ENCODE data around the gene PLP1. TPM values are rescaled to one million over a fixed set of nuclear protein-coding genes. Genes with fewer than 3 reads are reported as not detected.
A peak's percentile ranks its signal among the peaks of the same experiment; 100 is the strongest.

Gene PLP1
- polyA plus RNA-seq, 1 of the 3 experiments (the other 2 are of a cell fraction), result 0.90 TPM

- Histone ChIP-seq H3K79me2 (ENCODE audit: insufficient read depth) (no peaks in the 10 kb centered on the region), H3K9me2 (no peaks in the 10 kb centered on the region), H3K4me2 (no peak overlapping the region), H3K27me3 (ENCODE audit: insufficient read depth) (no peaks in the 10 kb centered on the region; the same call in 1 of the 2 replicates), H3F3A (replicated peaks; ENCODE audit: insufficient read depth) (no peaks in the 10 kb centered on the region), H3K27ac (ENCODE audit: low read depth in 2 of 2, low read length in 1 of 2) (peak overlapping the region in 1 of 2 experiments; percentile 18; a peak in 1 of 4 replicates), H3K9ac (no peak overlapping the region), H4K20me1 (ENCODE audit: insufficient read depth) (no peaks in the 10 kb centered on the region), H2AFZ (ENCODE audit: low read depth) (no peak overlapping the region), H3K4me3 (ENCODE audit: low read depth in 2 of 2, low read length in 1 of 2) (no peak overlapping the region), H3K36me3 (replicated peaks in 1 of 2; ENCODE audit: control insufficient read depth in 1 of 2, insufficient read depth in 2 of 2, low read length in 1 of 2) (no peaks in the 10 kb centered on the region), H3K9me3 (no peaks in the 10 kb centered on the region), H3K4me1 (ENCODE audit: control insufficient read depth in 1 of 2, insufficient read depth in 2 of 2, low read depth in 1 of 2, low read length in 1 of 2) (peaks cover 0 to 4% of the 10 kb centered on the region in 2 experiments; a peak in 1 of 4 replicates)
- TF ChIP-seq GATA2 (CRISPR knock-in tag; IDR thresholded peaks at IDR 0.05) (no peak), USF1 (IDR thresholded peaks at IDR 0.05; ENCODE audit: borderline replicate concordance, low read depth) (no peak), ELF1 (IDR thresholded peaks at IDR 0.05) (no peak), SIN3A (IDR thresholded peaks at IDR 0.05; ENCODE audit: borderline replicate concordance, low read depth, low read length) (no peak), TEAD4 (IDR thresholded peaks at IDR 0.05; ENCODE audit: borderline replicate concordance, insufficient read depth) (no peak), MEF2A (IDR thresholded peaks at IDR 0.05; ENCODE audit: borderline replicate concordance, low read depth) (no peak), MXI1 (IDR thresholded peaks at IDR 0.05; ENCODE audit: low read depth, low read length) (no peak)
- ChIA-PET POLR2A (no interaction called here), CTCF (interaction anchor here (0.9 to 1.4 kb wide), 4 partner anchors 20 to 43 kb away, joined by 3 read pairs; partner anchors contain the start of gene TMEM31)
- no peak for DNase-seq
- 26% methylated on average over 8 of the region's 8 CpGs for WGBS (ENCODE audit: low lambda C conversion rate)
Measured at GRCh38 chrX:103730796-103731493, 45.7 kb upstream of the PLP1 start.

- DNase-seq, result no peak
- no peaks in the 10 kb centered on the region for H4K20me1 ChIP-seq (ENCODE audit: insufficient read depth)
- ChIA-PET POLR2A (no interaction called here), CTCF (no interaction called here)
- H3K9ac ChIP-seq, result no peak overlapping the region
- no peak overlapping the region for H3K27ac ChIP-seq (ENCODE audit: low read depth in 2 of 2, low read length in 1 of 2)
- H3K4me2 ChIP-seq, result no peak overlapping the region
- H3K36me3 ChIP-seq (replicated peaks in 1 of 2; ENCODE audit: control insufficient read depth in 1 of 2, insufficient read depth in 2 of 2, low read length in 1 of 2), result no peaks in the 10 kb centered on the region
- no peaks in the 10 kb centered on the region; the same call in 1 of the 2 replicates for H3K27me3 ChIP-seq (ENCODE audit: insufficient read depth)
- no peaks in the 10 kb centered on the region for H3K9me3 ChIP-seq
- H3F3A ChIP-seq (replicated peaks; ENCODE audit: insufficient read depth), result no peaks in the 10 kb centered on the region
- H3K4me1 ChIP-seq (ENCODE audit: control insufficient read depth in 1 of 2, insufficient read depth in 2 of 2, low read depth in 1 of 2, low read length in 1 of 2), result peaks cover 0 to 4% of the 10 kb centered on the region in 2 experiments; a peak in 1 of 4 replicates
- no peaks in the 10 kb centered on the region for H3K9me2 ChIP-seq
- no peaks in the 10 kb centered on the region for H3K79me2 ChIP-seq (ENCODE audit: insufficient read depth)
- 43% methylated on average over 1 of the region's 1 CpG for WGBS (ENCODE audit: low lambda C conversion rate)
- H2AFZ ChIP-seq (ENCODE audit: low read depth), result no peak overlapping the region
- no peak overlapping the region for H3K4me3 ChIP-seq (ENCODE audit: low read depth in 2 of 2, low read length in 1 of 2)
- TF ChIP-seq NFIC (IDR thresholded peaks at IDR 0.05; ENCODE audit: borderline replicate concordance) (no peak), TCF12 (IDR thresholded peaks at IDR 0.05) (no peak), SMC3 (IDR thresholded peaks at IDR 0.05; ENCODE audit: low read depth, low read length) (no peak), FOXM1 (IDR thresholded peaks at IDR 0.05; ENCODE audit: low read depth) (no peak), CTCF (IDR thresholded peaks at IDR 0.05) (no peak), GABPA (IDR thresholded peaks at IDR 0.05; ENCODE audit: low read depth) (no peak), MAX (IDR thresholded peaks at IDR 0.05; ENCODE audit: low read depth) (no peak), USF2 (IDR thresholded peaks at IDR 0.05; ENCODE audit: borderline replicate concordance, low read depth, low read length) (no peak), REST (IDR thresholded peaks at IDR 0.05; ENCODE audit: low read depth, low read length) (no peak), PBX3 (IDR thresholded peaks at IDR 0.05) (no peak), RCOR1 (IDR thresholded peaks at IDR 0.05; ENCODE audit: low read length) (no peak), YY1 (IDR thresholded peaks at IDR 0.05; ENCODE audit: low read depth) (no peak), RAD21 (IDR thresholded peaks at IDR 0.05; ENCODE audit: low read length) (no peak), TEAD4 (IDR thresholded peaks at IDR 0.05; ENCODE audit: borderline replicate concordance, insufficient read depth) (no peak)
Measured at GRCh38 chrX:103733017-103733416, 43.6 kb upstream of the PLP1 start.
